HG03025 (cell line): ENCODE results near the gene ZNF221.
A peak's percentile ranks its signal among the peaks of the same experiment; 100 is the strongest.

ENCODE experiments used
- ATAC-seq: cut with Tn5 transposase; IDR thresholded peaks from one replicate; pipeline ENCODE4 v1.9.1; 2021; ENCODE audit warnings: mild to moderate bottlenecking, moderate library complexity; ENCODE audit not compliant: unreplicated experiment, low FRiP score

Gene ZNF221

DNA sequence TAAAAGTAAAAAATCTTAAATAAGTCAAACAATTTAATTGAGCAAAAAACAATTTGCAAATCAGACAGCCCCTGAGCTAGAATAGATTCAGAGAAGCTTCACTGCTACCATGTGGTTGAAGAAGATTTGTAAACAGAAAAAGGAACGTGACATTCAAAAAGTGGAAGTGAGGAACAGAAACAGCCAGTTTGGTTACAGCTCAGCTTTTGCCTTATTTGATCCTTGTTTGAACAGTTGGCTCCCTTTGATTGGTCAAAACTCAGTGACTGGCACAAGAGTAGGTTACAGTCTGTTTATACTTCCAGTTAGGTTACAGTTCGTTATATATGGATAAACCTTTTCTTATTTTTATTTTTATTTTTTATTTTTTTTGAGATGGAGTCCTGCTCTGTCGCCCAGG, 5.8 kb downstream of the ZNF221 start:
- no peak for ATAC-seq

DNA sequence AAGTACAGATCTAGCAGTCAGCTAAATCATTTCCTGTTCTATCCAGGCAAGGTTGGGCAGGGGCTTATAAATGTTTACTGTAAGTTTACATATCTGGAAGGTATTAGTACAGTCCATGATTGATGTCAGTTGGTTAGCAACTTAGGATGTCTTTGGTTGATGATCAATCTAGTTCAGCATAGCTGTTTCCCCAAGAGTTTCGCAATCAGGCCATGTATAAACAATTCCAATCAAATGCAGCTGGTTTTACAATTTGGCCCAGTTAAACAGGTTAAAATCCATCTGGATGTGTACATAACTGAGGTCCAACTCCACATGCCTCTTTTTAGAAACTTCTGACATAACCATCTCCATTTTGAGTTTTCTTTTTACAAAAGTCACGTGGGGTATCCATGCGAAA, 6.9 kb downstream of the ZNF221 start:
- ATAC-seq = no peak

DNA sequence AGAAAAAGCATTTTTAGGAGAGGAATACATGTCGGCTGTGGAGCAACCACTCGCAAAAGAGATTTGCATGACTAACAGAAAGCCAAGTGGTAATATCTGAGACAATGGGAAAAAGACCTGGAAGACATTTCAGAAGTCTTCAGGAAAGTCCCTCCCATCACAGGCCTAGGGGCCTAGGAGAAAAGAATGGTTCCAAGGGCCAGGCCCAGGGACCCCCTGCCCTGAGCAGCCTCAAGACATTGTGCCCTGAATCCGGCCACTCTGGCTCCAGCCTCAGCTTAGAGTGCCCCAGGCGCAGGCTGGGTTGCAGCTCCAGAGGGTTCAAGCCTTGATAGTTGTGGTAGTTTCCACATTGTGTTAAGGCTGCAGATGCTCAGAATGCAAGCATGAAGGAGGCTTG, 9.4 kb downstream of the ZNF221 start:
- no peak for ATAC-seq

DNA sequence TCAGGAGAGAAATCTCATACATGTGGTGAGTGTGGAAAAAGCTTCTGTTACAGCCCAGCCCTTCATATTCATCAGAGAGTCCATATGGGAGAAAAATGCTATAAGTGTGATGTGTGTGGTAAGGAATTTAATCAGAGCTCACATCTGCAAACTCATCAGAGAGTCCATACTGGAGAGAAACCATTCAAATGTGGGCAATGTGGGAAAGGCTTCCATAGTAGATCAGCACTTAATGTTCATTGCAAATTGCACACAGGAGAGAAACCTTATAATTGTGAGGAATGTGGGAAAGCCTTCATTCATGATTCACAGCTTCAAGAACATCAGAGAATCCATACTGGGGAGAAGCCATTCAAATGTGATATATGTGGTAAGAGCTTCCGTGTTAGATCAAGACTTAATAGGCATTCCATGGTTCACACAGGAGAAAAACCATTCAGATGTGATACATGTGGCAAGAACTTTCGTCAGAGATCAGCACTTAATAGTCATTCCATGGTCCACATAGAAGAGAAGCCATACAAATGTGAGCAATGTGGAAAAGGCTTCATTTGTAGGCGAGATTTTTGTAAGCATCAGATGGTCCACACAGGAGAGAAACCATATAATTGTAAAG, 15.2 kb downstream of the ZNF221 start:
- no peak for ATAC-seq

DNA sequence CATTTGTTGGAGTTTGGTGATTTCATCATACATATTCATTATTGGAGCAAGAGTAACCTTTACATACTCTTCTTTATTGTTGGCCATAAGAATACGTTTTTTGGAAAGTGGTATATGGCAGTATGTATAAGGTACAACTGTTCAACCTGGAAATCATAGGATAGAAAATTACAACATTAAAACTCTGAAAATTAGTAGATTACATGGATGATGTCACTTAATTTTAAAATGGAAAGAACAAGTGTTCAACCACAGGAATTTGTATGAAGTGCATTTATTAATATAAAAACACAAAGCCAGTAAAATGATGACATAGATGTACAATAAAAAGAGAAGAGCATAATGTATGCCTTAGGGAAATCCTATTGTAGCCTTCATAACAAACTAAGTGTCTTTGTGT, 25.7 kb downstream of the ZNF221 start:
- ATAC-seq = no peak

DNA sequence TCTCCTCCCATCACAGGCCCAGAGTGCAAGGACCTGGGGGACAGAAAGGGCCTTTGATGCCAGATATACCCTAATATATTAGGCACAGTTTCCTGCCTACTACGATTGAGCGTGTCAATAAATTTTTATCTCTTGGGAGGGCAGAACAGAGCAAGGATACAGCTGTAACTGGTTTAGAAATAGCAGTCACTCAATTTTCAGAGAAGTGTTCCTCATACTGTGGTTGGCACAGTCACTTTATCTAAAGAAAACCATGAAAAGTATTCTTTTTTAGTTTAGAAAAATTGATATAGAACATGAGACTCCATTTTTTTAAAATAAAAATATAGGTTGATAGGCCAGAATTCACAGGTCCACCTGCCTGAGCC, 32.5 kb downstream of the ZNF221 start:
- ATAC-seq = no peak

DNA sequence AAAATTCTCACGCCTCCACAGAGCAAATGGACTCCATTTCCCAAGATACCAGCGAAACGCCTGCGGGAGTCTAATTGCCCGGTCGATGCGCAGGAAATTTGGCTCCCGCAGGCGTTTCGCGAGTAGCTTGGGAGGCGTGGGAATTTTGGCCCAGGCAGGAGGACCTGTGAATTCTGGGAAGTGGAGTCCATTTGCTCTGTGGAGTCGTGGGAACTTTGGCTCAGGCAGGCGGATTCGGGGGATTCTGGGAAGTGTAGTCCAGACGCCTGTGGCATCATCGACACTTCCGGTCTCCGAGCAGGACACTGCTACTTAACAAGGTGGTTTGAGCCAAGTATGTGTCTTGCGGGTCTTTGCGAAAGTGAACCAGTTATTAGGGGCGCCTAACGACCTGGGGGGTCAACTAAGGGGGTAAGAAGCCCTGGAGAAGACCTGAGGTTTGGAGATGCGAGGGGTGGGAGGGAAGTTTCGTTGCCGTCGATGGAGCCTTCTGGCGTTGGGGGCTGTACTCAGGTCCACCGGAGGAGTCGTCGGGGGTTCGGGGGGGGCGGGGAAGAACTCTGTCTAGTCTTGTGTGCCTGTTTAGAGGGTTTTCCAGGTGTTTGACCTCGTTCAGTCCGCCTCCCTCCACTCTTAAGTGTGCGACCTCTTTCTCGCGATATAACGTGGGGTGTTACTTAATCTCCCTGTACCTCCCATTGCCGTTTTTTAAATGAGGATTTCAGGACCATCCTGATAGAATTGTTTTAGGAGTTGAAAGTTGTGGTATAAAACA, 33.1 kb downstream of the ZNF221 start, which contains the start of gene ZNF155:
ZNF155 (plus strand) TSS at position 277 of the 775 bp plus-strand sequence. CDS start 4,356 bp downstream, outside the sequence.
- ATAC-seq = no peak

DNA sequence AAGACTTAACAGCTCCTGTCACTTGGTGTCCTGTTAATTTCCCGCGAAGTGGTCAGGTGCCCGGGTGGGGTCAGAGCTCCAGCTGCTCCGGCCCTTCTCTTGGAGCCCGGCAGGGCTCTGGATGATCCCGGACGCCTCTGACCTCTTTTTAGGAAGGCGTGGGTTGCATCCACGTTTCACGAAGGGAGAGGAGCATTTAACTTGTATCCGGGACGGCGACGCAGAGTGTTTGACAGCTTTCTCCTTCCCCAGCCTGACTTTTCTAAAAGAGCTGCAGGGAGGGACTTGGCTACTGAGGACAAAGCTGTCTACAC, 33.6 kb downstream of the ZNF221 start:
- no peak for ATAC-seq

DNA sequence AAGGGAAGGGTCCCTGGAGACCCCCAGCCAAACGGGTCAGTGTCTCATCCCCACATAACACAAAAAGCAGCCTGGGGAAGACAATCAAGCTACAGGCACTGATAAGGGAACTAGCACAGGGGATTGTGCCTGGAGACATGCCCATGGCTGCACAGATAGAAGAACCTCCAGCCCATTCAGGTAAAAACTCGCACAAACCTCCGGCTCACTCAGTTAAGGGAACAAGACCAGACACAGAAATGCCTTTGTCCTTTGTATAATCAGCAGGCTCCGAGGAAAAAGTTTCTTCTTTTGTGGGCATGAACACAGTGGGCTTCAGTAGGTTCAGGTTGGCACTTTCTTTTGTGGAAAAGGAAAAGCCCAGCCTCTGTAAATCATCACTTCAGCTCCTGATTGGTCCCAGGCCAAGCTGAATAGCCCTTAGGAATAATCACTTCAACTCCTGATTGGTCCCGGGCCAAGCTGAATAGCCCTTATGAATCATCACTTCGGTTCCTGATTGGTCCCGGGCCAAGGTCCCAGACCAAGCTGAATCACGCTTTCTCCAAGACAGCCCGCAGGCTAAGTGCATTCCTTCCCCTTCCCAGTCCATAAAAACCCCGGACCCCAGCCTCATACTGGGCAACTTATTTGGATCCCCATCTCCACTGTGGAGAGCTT, 46.7 kb downstream of the ZNF221 start:
- ATAC-seq = no peak

DNA sequence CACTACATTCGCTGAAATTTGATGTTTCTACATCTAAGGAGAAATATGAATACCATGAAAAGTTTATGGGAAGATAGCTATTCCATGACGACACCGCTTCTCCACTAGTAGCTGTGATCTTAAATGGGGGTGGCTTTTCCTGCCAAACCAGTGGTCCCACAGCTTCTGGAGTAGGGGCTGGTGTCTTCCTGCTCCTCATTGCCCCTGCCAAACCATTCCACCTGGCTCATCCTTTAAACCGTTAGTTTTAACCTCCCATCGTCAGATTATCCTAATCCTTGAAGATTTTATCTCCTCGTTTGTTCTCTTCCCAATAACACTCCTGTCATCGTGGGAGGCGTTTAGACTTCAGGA, 51.2 kb downstream of the ZNF221 start:
- ATAC-seq = no peak

DNA sequence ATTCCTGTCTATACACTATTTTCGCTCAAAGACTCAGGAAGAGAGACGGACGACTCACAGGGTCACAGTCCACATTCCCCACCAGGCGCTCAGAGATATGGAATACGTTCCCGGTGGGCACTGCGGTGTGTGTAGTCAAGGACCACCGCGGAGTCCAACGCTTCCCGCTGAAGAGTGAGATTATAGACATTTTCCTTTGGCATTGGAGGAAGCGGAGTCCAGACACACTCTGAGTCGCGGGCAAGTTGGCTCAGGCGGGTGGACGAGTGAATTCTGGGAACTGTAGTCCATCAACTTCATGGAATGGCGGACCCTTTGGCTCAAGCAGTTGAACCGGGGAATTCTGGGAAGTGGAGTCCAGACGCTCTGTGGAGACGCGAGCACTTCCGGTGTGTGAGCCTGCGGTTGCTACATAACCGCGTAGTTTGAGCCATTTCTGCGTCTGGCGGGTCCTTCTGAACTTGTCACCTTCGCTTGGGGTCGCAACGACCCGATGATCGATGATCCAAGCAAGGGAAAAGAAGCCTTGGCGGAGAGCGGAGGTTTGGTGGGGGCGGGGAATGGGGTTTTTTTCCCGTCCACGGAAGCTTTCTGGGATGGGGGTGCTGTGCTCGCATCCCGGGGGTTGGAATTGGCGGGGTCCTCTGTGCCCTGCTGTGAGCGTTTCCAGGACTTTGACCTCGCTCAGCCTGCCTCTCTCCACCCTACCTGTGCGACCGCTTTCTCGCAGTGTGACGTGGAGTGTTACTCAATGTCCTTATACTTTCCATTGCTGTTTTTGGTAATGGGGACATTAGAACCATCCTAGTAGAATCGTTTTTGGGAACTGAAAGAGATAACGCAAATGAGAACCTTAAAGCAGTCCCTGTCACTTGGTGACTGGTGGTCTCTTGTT, 51.8 kb downstream of the ZNF221 start, which contains the start of gene ZNF230:
ZNF230 (plus strand) TSS at position 392 of the 895 bp plus-strand sequence. CDS start 4,122 bp downstream, outside the sequence.
- peak; percentile 90 for ATAC-seq

DNA sequence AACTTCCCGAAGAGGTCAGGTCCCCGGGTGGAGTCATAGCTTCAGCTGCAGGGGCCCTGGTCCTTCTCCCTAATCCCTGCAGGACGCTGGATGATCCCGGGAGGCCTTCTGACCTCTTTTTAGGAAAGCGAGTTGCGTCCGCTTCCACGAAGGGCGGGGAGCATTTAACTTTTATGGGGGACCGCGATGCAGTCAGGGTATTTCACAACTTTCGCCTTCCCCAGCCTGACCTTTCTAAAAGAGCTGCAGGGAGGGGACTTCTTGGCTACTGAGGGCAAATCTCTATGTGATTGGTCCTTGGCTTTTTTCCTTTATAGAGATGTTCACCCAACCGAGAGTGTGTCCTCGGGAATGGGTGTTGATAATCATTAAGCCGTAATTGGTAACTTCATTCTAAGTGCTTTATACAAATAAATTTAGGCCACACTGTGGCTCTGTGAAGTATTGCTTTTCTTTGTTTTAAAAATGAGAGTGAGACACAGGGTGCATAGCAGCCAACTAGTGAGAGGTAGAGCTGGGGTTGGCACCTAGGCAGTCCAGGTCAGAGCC, 52.5 kb downstream of the ZNF221 start:
- no peak for ATAC-seq

DNA sequence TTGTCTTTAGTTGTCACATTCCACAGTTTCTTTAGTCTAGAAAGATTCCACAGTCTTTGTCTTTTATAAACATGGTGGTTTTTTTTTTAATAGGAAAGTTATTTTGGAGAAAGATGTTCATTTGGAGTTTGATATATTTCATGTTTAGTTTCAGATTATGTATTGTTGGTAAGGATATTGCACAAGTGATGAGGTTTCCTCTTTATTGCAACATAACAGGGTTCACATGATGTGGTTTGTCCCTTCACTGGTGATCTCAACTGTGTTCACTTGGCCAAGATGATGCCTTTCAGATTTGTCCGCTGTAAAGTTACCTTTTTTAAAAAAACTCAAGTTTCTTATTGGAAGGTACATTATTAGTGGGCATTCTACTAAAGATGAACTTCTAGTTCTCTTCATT, 54.9 kb downstream of the ZNF221 start:
- ATAC-seq = no peak

DNA sequence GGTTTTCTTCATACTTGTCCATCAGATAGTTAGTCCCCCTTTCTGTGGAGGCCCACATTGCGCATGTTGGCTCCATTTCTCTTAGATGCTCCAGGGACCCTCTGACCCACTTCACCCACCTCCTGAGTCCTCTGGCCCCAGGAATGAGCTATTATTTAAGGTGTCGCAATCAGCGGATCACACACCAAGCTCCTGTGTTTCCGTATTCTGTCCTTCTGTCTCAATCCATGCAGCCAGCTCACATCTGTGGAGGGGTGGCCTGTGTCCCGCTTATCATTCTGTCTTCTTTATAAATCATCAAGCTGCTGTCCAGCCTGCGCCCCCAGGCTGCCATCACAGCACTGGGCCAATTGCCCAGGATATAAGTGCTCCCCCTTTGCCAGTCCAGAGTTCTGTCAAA, 56.4 kb downstream of the ZNF221 start:
- ATAC-seq = no peak

DNA sequence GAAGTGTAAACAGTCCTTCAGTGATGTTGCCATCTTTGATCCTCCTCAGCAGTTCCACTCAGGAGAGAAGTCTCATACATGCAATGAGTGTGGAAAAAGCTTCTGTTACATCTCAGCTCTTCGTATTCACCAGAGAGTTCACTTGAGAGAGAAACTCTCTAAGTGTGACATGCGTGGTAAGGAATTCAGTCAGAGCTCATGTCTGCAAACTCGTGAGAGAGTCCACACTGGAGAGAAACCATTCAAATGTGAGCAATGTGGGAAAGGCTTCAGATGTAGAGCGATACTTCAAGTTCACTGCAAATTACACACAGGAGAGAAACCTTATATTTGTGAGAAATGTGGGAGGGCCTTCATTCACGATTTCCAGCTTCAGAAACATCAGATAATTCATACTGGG, 59.4 kb downstream of the ZNF221 start:
- ATAC-seq = no peak
